IPS-NIHi11 (cell line): ENCODE measurements around the gene PRKCA.

Experiments used
- DNase-seq: peaks from one replicate; pipeline ENCODE4 v3.0.0; 2012; ENCODE audit warnings: mixed read lengths, low spot score

PRKCA gene

DNA sequence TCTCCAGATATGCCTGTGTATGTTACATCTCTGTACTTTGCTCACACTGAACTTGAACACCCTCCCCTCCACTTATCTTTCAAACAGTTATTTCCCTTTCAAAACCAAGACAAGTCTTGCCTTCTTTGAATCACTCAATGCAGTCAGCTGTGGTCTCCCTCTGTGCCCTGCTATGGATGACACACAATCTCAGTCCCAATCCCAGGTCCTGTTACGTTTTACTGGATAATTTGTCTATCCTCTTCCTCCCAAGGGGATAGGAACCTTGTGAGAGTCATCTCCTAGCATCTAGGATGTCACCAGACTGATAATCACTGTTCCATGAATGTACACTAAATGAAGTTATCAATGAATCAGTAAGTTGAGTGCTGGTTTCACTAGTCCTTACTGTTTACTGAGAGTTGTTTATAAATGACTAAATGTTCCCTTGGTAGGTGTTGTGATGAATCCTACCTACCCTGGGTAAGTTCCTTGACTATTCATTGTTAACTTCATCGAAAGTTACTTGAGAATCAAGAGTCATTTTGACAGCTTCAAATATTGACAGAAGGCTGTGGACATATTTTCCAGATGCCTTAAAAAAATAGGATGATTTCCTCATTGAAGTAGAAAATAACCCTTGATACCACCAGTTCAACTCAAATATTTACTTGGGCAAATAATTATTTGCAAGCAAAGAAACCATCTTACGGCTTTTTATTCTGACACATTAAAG, 244.9 kb downstream of the PRKCA start:
- DNase-seq, result no peak

DNA sequence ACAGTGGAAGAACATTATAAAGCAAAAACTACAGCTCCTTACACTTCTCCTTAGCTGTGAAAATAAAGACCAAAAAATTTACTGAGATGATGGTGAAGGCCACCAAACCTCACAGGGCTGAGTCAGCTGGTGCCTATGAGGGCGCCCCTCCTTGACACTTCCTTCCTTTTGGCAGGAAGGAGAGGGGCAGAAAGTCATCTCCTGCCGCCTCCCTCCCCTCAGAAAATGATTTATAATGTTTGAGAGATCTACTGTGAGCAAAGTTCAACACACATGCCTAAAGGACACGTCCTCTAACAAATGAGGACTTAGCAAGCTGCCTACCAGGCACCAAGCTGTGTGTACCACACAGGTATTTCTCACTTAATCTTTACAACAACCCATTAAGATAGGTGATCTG, 245.7 kb downstream of the PRKCA start:
- no peak for DNase-seq

GRCh38 chr17:66548659-66549310, 246.4 kb downstream of the PRKCA start:
- DNase-seq, result no peak

DNA sequence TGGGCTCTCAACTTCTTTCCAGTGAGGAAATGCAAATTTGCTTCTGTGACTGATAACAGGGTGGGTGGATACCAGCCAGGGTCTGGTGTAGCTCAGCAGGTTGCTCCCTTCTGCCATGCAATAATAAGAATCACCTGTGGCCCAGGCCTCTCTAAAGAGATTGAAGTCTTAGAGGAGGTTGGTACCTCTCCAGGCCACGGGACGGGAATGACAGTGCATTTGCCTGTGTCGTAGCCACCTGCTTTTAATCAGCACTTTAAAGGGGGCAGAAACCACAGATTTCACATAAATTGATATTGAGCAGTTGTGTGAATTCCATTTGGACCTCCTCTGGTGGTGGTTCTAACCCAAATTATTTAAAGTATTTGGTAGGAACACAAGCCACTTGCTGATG, 246.9 kb downstream of the PRKCA start:
- DNase-seq, result peak; percentile 34

GRCh38 chr17:66549731-66550207, 247.4 kb downstream of the PRKCA start:
- peak; percentile 48 for DNase-seq

DNA sequence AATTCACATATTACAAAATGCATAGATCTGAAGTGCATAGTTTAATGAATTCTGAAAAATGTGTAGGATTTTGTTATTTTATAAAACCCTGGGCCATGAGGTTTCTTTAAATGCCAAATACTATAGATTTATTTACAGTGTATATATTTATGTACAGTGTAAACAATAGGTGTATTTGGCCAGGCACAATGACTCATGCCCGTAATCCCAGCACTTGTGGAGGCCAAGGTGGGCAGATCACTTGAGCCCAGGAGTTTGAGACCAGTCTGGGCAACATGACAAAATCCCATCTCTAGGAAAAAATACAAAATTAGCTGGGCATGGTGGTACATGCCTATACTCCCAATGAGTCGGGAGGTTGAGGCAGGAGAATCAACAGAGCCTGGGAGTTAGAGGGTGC, 249.4 kb downstream of the PRKCA start:
- no peak for DNase-seq

GRCh38 chr17:66552371-66552770, 250.0 kb downstream of the PRKCA start:
- DNase-seq, result no peak

- no peak for DNase-seq
Observed at GRCh38 chr17:66555605-66556004, 253.2 kb downstream of the PRKCA start.

DNA sequence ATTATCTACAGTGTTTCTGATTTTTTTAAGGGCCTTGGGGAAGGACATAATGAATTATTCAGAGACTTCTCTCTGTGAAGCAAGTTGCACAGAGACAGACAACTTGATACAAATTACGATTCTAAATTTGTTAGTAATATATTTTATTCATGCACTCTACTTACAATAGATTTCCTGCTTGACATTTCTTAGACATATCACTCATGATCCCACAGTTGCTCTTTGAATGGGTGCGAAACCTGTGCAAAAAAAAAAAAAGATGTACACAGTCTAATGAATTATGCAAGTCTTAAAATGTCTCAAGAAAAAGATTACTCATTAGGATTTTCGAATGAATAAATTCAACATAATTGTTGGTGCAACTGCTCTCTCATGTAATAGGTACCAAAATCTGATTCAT, 254.8 kb downstream of the PRKCA start:
- DNase-seq, result no peak

- no peak for DNase-seq
Observed at GRCh38 chr17:66557886-66558285, 255.5 kb downstream of the PRKCA start.

- DNase-seq, result no peak
Observed at GRCh38 chr17:66560691-66561090, 258.3 kb downstream of the PRKCA start.

GRCh38 chr17:66562119-66562518, 259.7 kb downstream of the PRKCA start:
- DNase-seq, result no peak

DNA sequence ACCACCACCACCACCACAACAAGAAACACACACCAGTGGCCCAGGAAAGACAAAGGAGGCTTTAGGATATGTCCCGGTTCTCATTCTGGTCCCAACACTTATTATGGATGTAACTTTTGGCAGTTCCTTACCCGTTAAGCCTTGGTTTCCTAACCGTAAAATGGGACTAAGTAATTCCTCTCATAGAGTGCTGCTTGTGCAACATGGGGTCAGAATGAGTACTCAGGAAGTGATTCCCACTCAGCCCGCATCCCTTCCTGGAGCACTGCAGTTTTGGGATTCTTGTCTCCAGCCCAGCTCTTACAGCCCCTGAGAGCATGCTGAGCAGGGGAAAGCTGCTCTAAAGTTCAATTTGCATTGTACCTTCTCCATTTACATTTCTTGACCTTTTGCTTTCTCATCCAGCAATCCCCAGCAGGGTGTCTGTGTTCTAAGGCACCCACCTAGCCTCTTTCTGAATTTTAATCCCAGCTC, 262.6 kb downstream of the PRKCA start:
- DNase-seq, result peak; percentile 72

DNA sequence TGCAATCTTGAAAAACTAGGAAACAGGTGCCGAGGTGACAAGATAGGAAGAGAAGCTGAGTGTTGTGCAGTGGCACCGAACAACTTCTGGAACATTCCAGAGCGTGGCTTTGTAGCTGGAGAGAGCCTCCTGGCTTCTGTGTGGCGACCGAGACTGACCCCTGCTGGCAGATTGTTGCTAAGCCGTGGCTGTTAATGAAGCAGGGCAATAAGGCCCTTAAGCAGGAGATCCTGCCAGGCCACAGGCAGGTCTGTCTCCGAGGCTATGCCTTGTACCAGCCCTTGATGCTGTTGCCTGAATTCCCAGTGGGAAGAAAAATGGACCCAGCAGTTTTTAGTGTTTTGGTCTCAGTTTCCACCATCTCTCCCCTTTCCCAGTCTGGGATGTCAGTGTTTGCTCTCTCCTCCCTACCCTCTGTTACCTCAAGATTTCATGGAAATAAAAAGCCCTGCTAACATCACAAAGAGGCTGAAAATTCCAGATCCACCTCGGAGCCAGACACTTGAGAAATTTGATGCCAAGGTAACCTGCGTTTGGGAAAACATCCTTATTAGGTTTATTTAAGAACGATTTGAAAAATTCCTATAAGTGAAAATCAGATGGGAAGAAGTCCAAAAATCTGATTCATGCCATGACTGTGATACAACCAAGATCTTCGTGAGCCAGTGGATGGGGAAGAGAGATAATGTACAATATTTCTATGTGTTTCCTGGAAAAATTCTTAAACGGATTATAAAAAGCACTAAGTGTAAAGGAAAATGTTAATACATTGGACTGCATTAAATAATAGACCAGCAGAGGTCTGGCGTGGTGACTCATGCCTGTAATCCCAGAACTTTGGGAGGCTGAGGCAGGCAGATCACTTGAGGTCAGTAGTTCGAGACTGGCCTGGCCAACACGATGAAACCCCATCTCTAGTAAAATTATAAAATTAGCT, 265.1 kb downstream of the PRKCA start:
- peak; percentile 78 for DNase-seq

- no peak for DNase-seq
Observed at GRCh38 chr17:66569572-66569971, 267.2 kb downstream of the PRKCA start.

GRCh38 chr17:66570447-66571195, 268.2 kb downstream of the PRKCA start:
- no peak for DNase-seq

DNA sequence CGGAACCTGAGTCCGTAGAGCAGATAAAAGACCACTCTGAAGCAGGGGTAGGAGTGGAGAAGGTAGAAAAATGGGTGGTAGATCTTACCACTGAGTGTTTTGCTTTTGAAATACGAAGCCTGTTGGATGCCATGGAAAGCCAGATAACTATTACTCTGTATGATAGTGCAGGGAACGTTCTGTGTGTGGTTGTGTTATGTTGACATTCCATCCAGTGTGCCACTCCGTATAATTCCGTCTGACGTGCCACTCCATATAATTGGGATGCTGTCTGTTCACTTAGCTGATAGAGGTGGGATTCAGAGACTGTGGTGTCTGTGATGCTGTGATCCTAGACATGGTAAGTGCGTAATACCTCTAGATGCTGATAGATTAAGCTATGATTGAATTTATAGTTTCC, 269.3 kb downstream of the PRKCA start:
- DNase-seq, result no peak

DNA sequence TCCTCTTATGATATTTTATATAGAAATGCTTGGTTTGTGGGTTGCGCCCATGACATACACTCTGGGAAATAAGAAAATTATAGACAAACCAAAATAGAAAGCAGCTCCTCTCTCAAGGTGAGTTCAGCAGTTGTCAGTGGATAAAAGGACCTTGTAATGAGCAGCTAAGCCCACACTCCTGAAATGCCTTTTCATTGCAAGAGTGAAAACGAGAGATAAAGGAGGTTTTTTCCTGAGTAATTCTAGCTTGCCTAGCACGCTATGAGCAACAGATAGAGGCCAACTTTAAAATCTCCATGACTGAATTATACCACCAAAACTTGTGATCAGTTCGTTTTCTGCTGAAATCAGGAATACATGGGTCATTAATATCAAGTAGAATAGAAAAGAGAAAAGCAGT, 270.7 kb downstream of the PRKCA start:
- no peak for DNase-seq

- no peak for DNase-seq
Observed at GRCh38 chr17:66574123-66574522, 271.7 kb downstream of the PRKCA start.

DNA sequence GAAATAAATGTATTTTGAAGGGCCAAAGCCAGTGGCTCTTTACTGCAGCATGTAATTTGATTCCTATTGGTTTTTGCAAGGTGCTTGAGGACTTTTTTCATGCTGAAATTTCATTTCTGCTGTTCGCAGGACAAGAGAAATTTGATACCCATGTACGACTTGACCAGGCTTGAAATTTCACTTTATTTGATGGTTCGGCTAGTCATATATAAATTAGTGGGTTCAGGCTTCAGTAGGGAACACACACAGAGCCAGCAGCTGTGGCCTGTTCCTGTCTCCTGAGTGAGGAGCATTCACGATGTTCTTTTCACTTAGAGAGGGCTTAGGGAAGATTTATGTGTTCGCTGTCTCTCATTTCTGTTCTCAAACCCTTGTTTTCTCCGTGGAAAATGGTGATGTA, 274.1 kb downstream of the PRKCA start:
- DNase-seq, result no peak

- no peak for DNase-seq
Observed at GRCh38 chr17:66577041-66577440, 274.6 kb downstream of the PRKCA start.
